Naive B cell (primary cell): Measurements from ENCODE around the gene TFPT. TPM values are rescaled to one million over a fixed set of nuclear protein-coding genes. Genes with fewer than 3 reads are reported as not detected.
A peak's percentile ranks its signal among the peaks of the same experiment; 100 is the strongest.

ENCODE experiments used
- ATAC-seq, 2 donors: fragments of 150-1000 bp; cut with Tn5 transposase; 2 replicates each; pipeline ENCODE4 v1.10.0; 2021; ENCODE audit warnings: low read depth in 2 of 2, mild to moderate bottlenecking in 2 of 2, moderate library complexity in 2 of 2
- DNase-seq: peaks from one replicate; pipeline ENCODE4 v3.0.0; 2022
- H3K27ac Mint-ChIP-seq, 6 donors: one replicate each; pipeline ENCODE4 v1.8.0; 2020 to 2022; ENCODE audit warnings: mild to moderate bottlenecking in 6 of 6, mixed read lengths in 6 of 6, moderate library complexity in 5 of 6, inconsistent platforms in 2 of 6
- H3K27me3 Mint-ChIP-seq, 3 donors: one replicate each; pipeline ENCODE4 v1.8.0; 2021 to 2022; ENCODE audit warnings: mixed read lengths in 3 of 3, mild to moderate bottlenecking in 1 of 3
- H3K36me3 Mint-ChIP-seq, 2 donors: one replicate each; pipeline ENCODE4 v1.8.0; 2020 to 2022; ENCODE audit warnings: mixed read lengths in 2 of 2, inconsistent platforms in 1 of 2, mild to moderate bottlenecking in 1 of 2
- H3K4me1 Mint-ChIP-seq, 3 donors: one replicate each; pipeline ENCODE4 v1.8.0; 2020 to 2022; ENCODE audit warnings: mixed read lengths in 3 of 3, inconsistent platforms in 1 of 3, mild to moderate bottlenecking in 1 of 3, moderate library complexity in 1 of 3
- H3K4me3 Mint-ChIP-seq, 8 donors: one replicate each; pipeline ENCODE4 v1.8.0; 2020 to 2022; ENCODE audit warnings: mild to moderate bottlenecking in 8 of 8, mixed read lengths in 8 of 8, moderate library complexity in 8 of 8, inconsistent platforms in 2 of 8
- H3K9me3 Mint-ChIP-seq, 7 donors: one replicate each; pipeline ENCODE4 v1.8.0; 2020 to 2022; ENCODE audit warnings: mixed read lengths in 7 of 7, mild to moderate bottlenecking in 5 of 7, inconsistent platforms in 2 of 7, moderate library complexity in 1 of 7
- polyA plus RNA-seq, 6 donors: library from polyadenylated mRNA; unstranded; fragments of 300-500 nt; fragmentation: Illumina TruSeq; gene quantifications; one replicate each; pipeline ENCODE4 v1.2.3, GENCODE V29; 2021; ENCODE audit warnings: low read depth in 6 of 6

Gene TFPT
- polyA plus RNA-seq, 6 donors from 2014 or later = 7.2 to 11.6 (median 9.2) TPM

DNA sequence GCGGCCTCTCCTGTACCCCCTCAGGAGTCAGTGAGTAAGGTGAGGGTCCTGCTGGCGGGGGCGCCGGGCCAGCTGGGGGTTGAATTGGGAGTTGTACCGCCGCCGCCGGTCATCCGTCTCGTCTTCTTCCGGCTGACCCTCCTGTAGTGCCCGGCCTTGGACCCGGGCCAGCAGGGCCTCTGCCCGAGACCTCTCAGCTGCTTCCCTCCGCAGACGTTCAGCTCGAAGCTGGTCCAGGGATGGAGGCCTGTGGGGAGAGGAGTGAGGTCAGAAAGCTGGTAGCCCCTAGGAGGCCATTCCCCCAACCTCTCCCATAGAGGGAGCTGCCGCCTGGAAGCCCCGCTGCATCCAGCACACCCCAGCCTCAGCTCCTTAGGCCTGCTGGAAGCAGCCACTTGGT, 40.2 kb upstream of the TFPT start:
- Mint-ChIP-seq H3K9me3 (peaks cover 0 to 2% (median 0%) of the 10 kb centered on the region in 7 donors), H3K27me3 (no peaks in the 10 kb centered on the region), H3K36me3 (peaks cover 0 to 17% of the 10 kb centered on the region in 2 donors), H3K4me1 (peaks cover 33 to 34% (median 34%) of the 10 kb centered on the region in 3 donors), H3K4me3 (peak overlapping the region in 2 of 8 donors; percentile 24 to 28), H3K27ac (no peak overlapping the region)
- DNase-seq (no peak), ATAC-seq (no peak)

DNA sequence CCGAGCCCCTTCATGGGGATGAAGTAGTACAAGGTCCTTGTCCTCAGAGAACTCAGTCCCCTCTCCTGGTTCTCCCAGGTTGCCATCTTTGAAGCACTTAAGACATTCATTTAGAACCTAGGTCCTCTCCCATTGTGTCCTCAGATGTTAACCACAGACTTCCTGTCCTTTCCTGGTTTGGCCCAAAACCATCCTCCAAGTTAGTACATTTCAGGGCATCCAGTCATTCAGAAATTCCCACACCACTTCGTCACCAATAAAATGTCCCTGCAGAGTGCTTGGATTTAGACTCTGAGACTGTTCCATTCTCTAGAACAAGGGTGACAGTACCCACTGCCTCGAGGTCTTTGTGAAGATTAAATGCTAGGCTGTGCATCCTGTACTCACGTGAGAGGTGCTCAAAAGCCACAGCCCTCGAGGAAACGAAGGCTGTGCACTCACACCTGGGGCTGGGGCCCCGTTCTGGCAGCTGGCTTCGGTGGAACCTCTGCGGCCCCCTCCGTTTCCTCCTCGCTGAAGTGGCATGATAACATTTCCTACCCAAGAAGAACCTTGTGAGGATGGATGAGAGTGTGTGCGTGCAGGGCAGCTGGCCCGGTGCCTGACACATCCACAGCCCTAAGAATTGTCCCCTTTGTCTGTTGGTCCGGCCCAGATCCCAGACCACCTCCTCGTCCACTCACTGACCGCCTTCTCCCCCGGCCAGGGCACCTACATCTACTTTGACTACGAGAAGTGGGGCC, 39.3 kb upstream of the TFPT start:
- Mint-ChIP-seq H3K27ac (peak overlapping the region in 3 of 6 donors; percentile 12 to 57 (median 25)), H3K9me3 (peaks cover 0 to 2% (median 0%) of the 10 kb centered on the region in 7 donors), H3K4me1 (peaks cover 27 to 30% (median 28%) of the 10 kb centered on the region in 3 donors), H3K27me3 (no peaks in the 10 kb centered on the region), H3K4me3 (no peak overlapping the region), H3K36me3 (peaks cover 0 to 21% of the 10 kb centered on the region in 2 donors)
- no peak for DNase-seq
- no peak for ATAC-seq

- peaks cover 19 to 30% (median 29%) of the 10 kb centered on the region in 3 donors for H3K4me1 Mint-ChIP-seq
- peak overlapping the region in 1 of 6 donors; percentile 56 for H3K27ac Mint-ChIP-seq
- H3K4me3 Mint-ChIP-seq = no peak overlapping the region
- no peak for ATAC-seq
- no peaks in the 10 kb centered on the region for H3K9me3 Mint-ChIP-seq
- no peaks in the 10 kb centered on the region for H3K27me3 Mint-ChIP-seq
- H3K36me3 Mint-ChIP-seq = peaks cover 0 to 31% of the 10 kb centered on the region in 2 donors
- DNase-seq = no peak
Measured at GRCh38 chr19:54153731-54154326, 38.4 kb upstream of the TFPT start.

DNA sequence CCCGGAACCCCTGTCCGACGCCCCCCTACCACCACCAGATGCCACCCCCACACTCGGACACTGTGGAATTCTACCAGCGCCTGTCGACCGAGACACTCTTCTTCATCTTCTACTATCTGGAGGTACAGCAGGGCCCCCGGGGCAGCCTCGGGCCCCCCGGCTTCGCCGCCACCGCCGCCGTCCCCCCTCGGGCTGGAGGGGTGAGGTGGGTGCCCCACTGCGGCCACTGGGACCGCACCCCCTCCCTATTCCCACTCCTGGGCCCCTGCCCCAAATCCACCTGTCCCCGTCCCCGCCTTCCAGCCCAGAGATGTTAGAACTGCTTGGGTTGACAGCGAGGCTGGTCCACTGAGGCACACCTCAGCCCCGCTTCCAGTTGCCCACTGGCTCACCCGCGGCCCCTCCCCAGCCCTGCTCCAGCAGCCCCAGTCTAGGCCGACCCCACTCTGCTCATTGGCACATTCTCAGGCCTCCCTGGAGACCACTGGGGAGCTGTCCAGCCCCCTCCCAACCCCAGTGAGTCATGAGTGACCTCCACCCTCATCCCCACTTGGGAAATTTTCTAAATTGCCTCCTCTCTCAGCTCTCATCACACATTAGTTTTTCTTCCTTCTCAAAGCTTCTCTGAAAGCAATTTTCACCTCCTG, 37.5 kb upstream of the TFPT start:
- DNase-seq (no peak), ATAC-seq (no peak)
- Mint-ChIP-seq H3K27me3 (no peaks in the 10 kb centered on the region), H3K9me3 (no peaks in the 10 kb centered on the region), H3K4me1 (peaks cover 12 to 22% (median 21%) of the 10 kb centered on the region in 3 donors), H3K4me3 (no peak overlapping the region), H3K36me3 (peaks cover 0 to 34% of the 10 kb centered on the region in 2 donors), H3K27ac (peak overlapping the region in 2 of 6 donors; percentile 22 to 54)

DNA sequence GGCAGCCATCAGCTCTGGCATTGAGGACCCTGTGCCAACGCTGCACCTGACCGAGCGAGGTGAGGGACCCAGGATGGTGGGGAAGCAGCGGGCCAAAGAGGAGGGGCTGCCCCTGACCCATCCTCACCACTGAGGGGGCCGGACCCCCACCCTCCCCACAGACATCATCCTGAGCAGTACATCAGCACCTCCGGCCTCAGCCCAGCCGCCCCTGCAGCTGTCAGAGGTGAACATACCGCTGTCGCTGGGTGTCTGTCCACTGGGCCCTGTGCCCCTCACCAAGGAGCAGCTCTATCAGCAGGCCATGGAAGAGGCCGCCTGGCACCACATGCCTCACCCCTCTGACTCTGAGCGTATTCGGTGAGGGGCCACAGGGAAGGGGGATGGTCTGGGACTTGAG, 36.8 kb upstream of the TFPT start:
- DNase-seq = no peak
- no peaks in the 10 kb centered on the region for H3K27me3 Mint-ChIP-seq
- peak overlapping the region in 1 of 8 donors; percentile 15 for H3K4me3 Mint-ChIP-seq
- H3K36me3 Mint-ChIP-seq = peaks cover 0 to 34% of the 10 kb centered on the region in 2 donors
- H3K4me1 Mint-ChIP-seq = peaks cover 7 to 21% (median 21%) of the 10 kb centered on the region in 3 donors
- no peak for ATAC-seq
- peak overlapping the region in 1 of 6 donors; percentile 12 for H3K27ac Mint-ChIP-seq
- H3K9me3 Mint-ChIP-seq = no peaks in the 10 kb centered on the region

- H3K27ac Mint-ChIP-seq = no peak overlapping the region
- H3K4me3 Mint-ChIP-seq = peak overlapping the region in 1 of 8 donors; percentile 60
- H3K36me3 Mint-ChIP-seq = peaks cover 0 to 34% of the 10 kb centered on the region in 2 donors
- H3K27me3 Mint-ChIP-seq = no peaks in the 10 kb centered on the region
- H3K9me3 Mint-ChIP-seq = no peaks in the 10 kb centered on the region
- peaks cover 4 to 14% (median 14%) of the 10 kb centered on the region in 3 donors for H3K4me1 Mint-ChIP-seq
- DNase-seq (no peak), ATAC-seq (no peak)
Measured at GRCh38 chr19:54151362-54152035, 36.0 kb upstream of the TFPT start.

GRCh38 chr19:54149021-54149812, 33.8 kb upstream of the TFPT start:
- Mint-ChIP-seq H3K27ac (peak overlapping the region in 2 of 6 donors; percentile 78 to 87), H3K9me3 (no peaks in the 10 kb centered on the region), H3K4me1 (peaks cover 2 to 20% (median 19%) of the 10 kb centered on the region in 3 donors), H3K4me3 (no peak overlapping the region), H3K36me3 (peaks cover 6 to 48% of the 10 kb centered on the region in 2 donors), H3K27me3 (no peaks in the 10 kb centered on the region)
- DNase-seq = no peak
- ATAC-seq = no peak

DNA sequence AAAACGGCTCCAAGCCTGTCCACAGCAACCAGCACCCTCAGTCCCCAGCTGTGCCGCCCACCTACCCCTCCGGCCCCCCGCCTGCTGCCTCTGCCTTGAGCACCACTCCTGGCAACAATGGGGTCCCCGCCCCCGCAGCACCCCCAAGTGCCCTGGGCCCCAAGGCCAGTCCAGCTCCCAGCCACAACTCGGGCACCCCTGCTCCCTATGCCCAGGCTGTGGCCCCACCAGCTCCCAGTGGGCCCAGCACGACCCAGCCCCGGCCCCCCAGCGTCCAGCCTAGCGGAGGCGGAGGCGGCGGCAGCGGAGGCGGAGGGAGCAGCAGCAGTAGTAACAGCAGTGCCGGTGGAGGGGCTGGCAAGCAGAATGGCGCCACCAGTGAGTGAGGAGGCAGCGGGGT, 32.7 kb upstream of the TFPT start:
- H3K4me3 Mint-ChIP-seq = no peak overlapping the region
- DNase-seq (no peak), ATAC-seq (no peak)
- no peaks in the 10 kb centered on the region for H3K27me3 Mint-ChIP-seq
- H3K9me3 Mint-ChIP-seq = no peaks in the 10 kb centered on the region
- H3K4me1 Mint-ChIP-seq = peaks cover 2 to 26% (median 18%) of the 10 kb centered on the region in 3 donors
- peaks cover 6 to 51% of the 10 kb centered on the region in 2 donors for H3K36me3 Mint-ChIP-seq
- H3K27ac Mint-ChIP-seq = no peak overlapping the region

DNA sequence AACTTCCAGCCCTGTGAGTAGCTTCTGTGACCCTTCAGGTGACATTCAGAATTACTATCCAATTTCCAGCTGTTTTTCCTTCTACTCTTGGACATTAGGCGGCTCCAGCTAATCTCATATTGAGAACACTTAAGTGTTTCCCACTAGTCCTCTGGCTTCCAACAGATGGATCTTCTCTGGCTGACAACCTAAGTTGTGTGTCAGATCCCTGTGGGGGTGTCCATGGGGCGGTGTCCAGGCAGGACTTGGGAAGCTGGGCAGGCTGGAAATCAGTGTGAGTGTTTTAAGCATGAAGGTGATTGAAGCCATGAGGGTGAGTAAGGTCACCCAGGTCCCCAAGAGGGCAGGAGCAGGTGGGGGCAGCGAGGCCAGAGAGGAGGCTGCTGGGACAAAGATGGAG, 32.2 kb upstream of the TFPT start:
- H3K27ac Mint-ChIP-seq = no peak overlapping the region
- DNase-seq (no peak), ATAC-seq (no peak)
- H3K36me3 Mint-ChIP-seq = peaks cover 6 to 51% of the 10 kb centered on the region in 2 donors
- H3K4me1 Mint-ChIP-seq = peaks cover 2 to 29% (median 18%) of the 10 kb centered on the region in 3 donors
- H3K4me3 Mint-ChIP-seq = no peak overlapping the region
- no peaks in the 10 kb centered on the region for H3K9me3 Mint-ChIP-seq
- no peaks in the 10 kb centered on the region for H3K27me3 Mint-ChIP-seq

- no peaks in the 10 kb centered on the region for H3K27me3 Mint-ChIP-seq
- H3K9me3 Mint-ChIP-seq = no peaks in the 10 kb centered on the region
- H3K27ac Mint-ChIP-seq = peak overlapping the region in 1 of 6 donors; percentile 86
- ATAC-seq = no peak
- no peak for DNase-seq
- H3K4me3 Mint-ChIP-seq = no peak overlapping the region
- H3K4me1 Mint-ChIP-seq = peaks cover 10 to 43% (median 29%) of the 10 kb centered on the region in 3 donors
- H3K36me3 Mint-ChIP-seq = peaks cover 6 to 51% of the 10 kb centered on the region in 2 donors
Measured at GRCh38 chr19:54145541-54146158, 30.2 kb upstream of the TFPT start.

DNA sequence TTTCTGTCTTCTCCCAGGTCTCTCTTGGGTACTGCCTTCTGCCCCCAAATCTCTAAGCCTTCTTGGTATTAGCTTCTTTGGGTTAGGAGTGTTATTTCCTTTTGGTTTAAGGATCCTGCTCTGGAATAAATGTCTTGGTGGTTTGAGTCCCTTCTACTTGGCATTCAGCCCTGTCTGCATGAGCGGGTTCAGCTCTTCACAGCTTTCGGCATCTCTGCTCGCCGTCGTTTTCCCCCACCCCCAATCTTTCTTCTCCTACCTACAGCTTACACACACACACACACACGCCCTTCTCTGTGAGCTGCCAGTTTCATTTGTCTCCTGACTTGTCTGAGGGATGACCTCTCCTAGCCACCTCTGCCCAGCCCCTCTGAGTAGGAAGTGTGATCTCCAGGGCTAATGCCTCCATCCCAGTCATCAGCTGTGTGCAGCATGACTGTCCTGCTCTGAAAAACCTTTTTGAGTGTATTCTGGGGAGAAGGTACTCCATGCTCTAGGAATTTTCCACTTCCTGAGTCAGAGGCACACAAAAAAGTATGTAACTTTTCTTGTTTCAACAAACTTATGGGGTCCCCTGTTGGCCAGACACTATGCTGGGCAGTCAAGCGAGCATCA, 26.8 kb upstream of the TFPT start:
- H3K27ac Mint-ChIP-seq = peak overlapping the region in 4 of 6 donors; percentile 6 to 57 (median 20)

DNA sequence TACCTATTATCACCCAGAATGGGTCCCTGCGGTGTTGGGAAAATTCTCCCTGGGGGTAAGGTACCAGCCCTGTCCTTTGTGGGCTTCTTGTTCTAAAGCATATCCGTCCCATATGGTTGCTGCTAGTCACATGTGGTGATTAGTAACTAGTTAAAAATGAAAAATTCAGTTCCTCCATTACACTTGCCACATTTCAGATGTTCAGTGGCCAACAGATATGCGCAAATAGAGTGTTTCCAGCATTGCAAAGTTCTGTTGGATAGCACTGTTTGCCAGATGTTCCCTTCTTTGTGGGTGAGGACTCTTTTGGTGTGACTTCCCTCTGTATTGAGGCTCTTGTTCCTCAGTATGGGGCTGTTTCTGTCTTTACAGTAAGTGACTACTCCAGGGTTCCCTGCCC, 25.9 kb upstream of the TFPT start:
- ATAC-seq (no peak), DNase-seq (no peak)
- no peaks in the 10 kb centered on the region for H3K27me3 Mint-ChIP-seq
- H3K9me3 Mint-ChIP-seq = no peaks in the 10 kb centered on the region
- H3K27ac Mint-ChIP-seq = peak overlapping the region in 1 of 6 donors; percentile 6
- H3K4me1 Mint-ChIP-seq = peaks cover 35 to 58% (median 49%) of the 10 kb centered on the region in 3 donors
- H3K4me3 Mint-ChIP-seq = peak overlapping the region in 2 of 8 donors; percentile 84 to 88
- H3K36me3 Mint-ChIP-seq = peaks cover 6 to 33% of the 10 kb centered on the region in 2 donors

More for the DNA sequence above, 26.8 kb upstream of the TFPT start:
- DNase-seq (no peak), ATAC-seq (no peak)
- H3K36me3 Mint-ChIP-seq = peaks cover 6 to 42% of the 10 kb centered on the region in 2 donors
- peaks cover 30 to 53% (median 43%) of the 10 kb centered on the region in 3 donors for H3K4me1 Mint-ChIP-seq
- no peaks in the 10 kb centered on the region for H3K9me3 Mint-ChIP-seq
- H3K27me3 Mint-ChIP-seq = no peaks in the 10 kb centered on the region
- H3K4me3 Mint-ChIP-seq = peak overlapping the region in 3 of 8 donors; percentile 62 to 88 (median 84)
